GM23338 (cell line): ENCODE data around the gene CPNE1.

Experiments
- CREB1 ChIP-seq: fragments of 250-450 bp; sonication (Bioruptor Pico); IDR thresholded peaks from 2 replicates; pipeline ENCODE4 v1.5.0; 2020; ENCODE audit warnings: low read depth, mild to moderate bottlenecking, moderate library complexity
- CTCF ChIP-seq, 2 experiments: fragments of 200-600 bp in 1 of 2; sonication (generic) in 1 of 2; conservative IDR thresholded peaks; 2 replicates each; pipeline versions ENCODE4 v1.5.1 to v1.6.1; 2016 to 2017; ENCODE audit warnings: antibody characterized with exemption in 2 of 2, low read depth in 2 of 2, mild to moderate bottlenecking in 2 of 2, moderate library complexity in 1 of 2
- EZH2 ChIP-seq: fragments of 200-600 bp; sonication (generic); IDR thresholded peaks from one replicate; pipeline ENCODE4 v1.8.0; 2017; ENCODE audit warnings: antibody characterized with exemption, mild to moderate bottlenecking, low read depth; ENCODE audit not compliant: unreplicated experiment
- EZH2phosphoT487 ChIP-seq: fragments of 200-600 bp; sonication (generic); IDR thresholded peaks from one replicate; pipeline ENCODE4 v1.8.1; 2018; ENCODE audit warnings: antibody characterized with exemption; ENCODE audit not compliant: unreplicated experiment
- JUNB ChIP-seq: IDR thresholded peaks from one replicate; pipeline ENCODE4 v1.6.1; 2016; ENCODE audit warnings: antibody characterized with exemption; ENCODE audit not compliant: unreplicated experiment
- POLR2AphosphoS5 ChIP-seq: IDR thresholded peaks from 2 replicates; pipeline ENCODE4 v1.6.1; 2016; ENCODE audit warnings: antibody characterized with exemption, low read depth
- REST ChIP-seq: IDR thresholded peaks from one replicate; pipeline ENCODE4 v1.6.1; 2018; ENCODE audit warnings: antibody characterized with exemption; ENCODE audit not compliant: unreplicated experiment
- ZNF114 ChIP-seq: fragments of 250-450 bp; sonication (Bioruptor Pico); IDR thresholded peaks from 2 replicates; pipeline ENCODE4 v1.5.0; 2020; ENCODE audit warnings: mild to moderate bottlenecking, moderate library complexity
- ZNF462 ChIP-seq: fragments of 250-450 bp; sonication (Bioruptor Pico); IDR thresholded peaks from 2 replicates; pipeline ENCODE4 v1.5.0; 2020; ENCODE audit warnings: mild to moderate bottlenecking, moderate library complexity
- TF ChIP-seq, protein P1 (sequence below): IDR thresholded peaks from 2 replicates; pipeline ENCODE4 v1.6.1; 2016; ENCODE audit warnings: antibody characterized with exemption

DNA sequence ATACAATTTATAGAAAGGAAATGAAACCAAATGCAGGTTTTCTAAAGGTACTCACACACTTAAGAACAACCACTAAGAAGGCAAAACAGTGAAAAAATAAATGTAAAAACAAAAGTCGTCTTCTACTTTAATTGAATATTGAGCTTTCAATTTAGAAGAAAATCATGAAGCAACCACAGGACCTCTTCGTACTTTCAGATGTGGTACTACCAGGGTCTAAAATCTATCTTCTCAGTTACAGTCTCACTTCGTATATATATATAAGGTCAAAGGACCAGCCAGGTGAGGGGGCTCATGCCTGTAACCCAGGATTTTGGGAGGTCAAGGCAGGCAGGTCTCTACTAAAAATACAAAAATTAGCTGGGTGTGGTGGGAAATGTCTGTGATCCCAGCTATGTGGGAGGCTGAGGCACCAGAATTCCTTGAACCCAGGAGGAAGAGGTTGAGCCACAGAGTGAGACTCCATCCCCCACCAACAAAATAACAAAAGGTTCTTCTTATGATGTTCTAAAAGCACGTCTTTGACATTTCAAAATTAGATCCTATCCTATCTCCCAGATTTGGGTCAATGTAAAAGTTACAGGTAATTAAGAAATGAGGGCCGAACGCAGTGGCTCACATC is 47.0 kb upstream of the CPNE1 start:
- TF ChIP-seq REST = no peak
- no peak for TF ChIP-seq CTCF (conservative IDR thresholded peaks at IDR 0.05; ENCODE audit: low read depth in 2 of 2)
- no peak for TF ChIP-seq EZH2
- TF ChIP-seq ZNF114 = no peak
- TF ChIP-seq, protein P1, sequence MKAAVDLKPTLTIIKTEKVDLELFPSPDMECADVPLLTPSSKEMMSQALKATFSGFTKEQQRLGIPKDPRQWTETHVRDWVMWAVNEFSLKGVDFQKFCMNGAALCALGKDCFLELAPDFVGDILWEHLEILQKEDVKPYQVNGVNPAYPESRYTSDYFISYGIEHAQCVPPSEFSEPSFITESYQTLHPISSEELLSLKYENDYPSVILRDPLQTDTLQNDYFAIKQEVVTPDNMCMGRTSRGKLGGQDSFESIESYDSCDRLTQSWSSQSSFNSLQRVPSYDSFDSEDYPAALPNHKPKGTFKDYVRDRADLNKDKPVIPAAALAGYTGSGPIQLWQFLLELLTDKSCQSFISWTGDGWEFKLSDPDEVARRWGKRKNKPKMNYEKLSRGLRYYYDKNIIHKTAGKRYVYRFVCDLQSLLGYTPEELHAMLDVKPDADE = no peak
- no peak for TF ChIP-seq ZNF462 (CRISPR knock-in tag)
- TF ChIP-seq CREB1 = no peak
- TF ChIP-seq JUNB = no peak
- TF ChIP-seq EZH2phosphoT487 = no peak
- TF ChIP-seq POLR2AphosphoS5 = no peak
